IPS DF 6.9 (cell line): ENCODE results near the gene PARVB.
"Not testable (repeated sequence)": the region's sequence is repeated elsewhere in the genome, so short reads cannot be mapped to it uniquely, and the experiment has no call there.

ENCODE experiments used
- DNase-seq: peaks from one replicate; pipeline ENCODE4 v3.0.0-alpha.2; 2013; ENCODE audit warnings: low read depth, low spot score
- H3K27ac ChIP-seq: one replicate; pipeline ENCODE4 v1.5.1; 2013; ENCODE audit warnings: low read length, control low read depth
- H3K27me3 ChIP-seq: 2 replicates; pipeline ENCODE4 v1.6.1; 2013; ENCODE audit warnings: mild to moderate bottlenecking, low read length; ENCODE audit not compliant: control insufficient read depth, insufficient read depth
- H3K36me3 ChIP-seq: 2 replicates; pipeline ENCODE4 v1.6.1; 2013; ENCODE audit warnings: low read length; ENCODE audit not compliant: control insufficient read depth, insufficient read depth
- H3K4me1 ChIP-seq: 2 replicates; pipeline ENCODE4 v1.6.1; 2013; ENCODE audit warnings: low read length; ENCODE audit not compliant: control insufficient read depth, insufficient read depth
- H3K4me3 ChIP-seq: 2 replicates; pipeline ENCODE4 v1.5.1; 2013; ENCODE audit warnings: mild to moderate bottlenecking, low read length
- H3K9me3 ChIP-seq: 2 replicates; pipeline ENCODE4 v1.6.1; 2013; ENCODE audit warnings: low read length, inconsistent platforms; ENCODE audit not compliant: control insufficient read depth, insufficient read depth
- WGBS: extraction: QIAGEN DNeasy Blood & Tissue Kit; methylation state at CpG from one replicate; pipeline ENCODE4 v1.1.7; 2013; ENCODE audit warnings: mixed read lengths, missing lambda C conversion rate; ENCODE audit not compliant: insufficient read length, insufficient coverage; 5-methylcytosine and 5-hydroxymethylcytosine counted together

Gene PARVB

DNA sequence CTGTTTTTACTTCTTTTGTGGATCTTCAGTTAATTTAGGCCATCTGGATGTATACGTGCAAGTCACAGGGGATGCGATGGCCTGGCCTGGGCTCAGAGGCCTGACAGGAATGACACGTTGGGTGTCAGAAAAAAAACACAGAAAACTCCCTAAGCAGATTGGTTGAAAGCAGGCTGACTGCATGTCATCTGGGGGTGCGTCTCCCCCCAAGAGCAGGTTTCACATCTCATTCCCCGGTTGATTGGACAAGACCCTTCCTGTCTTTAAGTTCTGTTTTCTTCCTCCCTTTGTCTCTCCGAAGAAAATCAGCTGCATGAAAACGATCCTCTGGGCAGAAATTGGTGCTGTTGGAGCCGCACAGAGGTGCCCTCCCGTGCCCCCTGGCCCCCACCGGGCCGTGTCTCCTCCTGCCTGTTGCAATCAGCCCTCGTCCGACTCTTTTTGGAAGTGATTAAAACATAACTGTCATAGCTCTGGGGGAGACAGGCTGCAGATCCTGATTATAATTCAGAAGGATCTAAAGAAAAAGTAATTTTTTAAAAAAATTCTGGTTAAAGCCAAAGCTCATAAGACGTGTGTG, 84.8 kb downstream of the PARVB start:
- Histone ChIP-seq H3K4me1 (peaks cover 4% of the 10 kb centered on the region), H3K9me3 (no peaks in the 10 kb centered on the region), H3K27me3 (no peaks in the 10 kb centered on the region), H3K36me3 (no peaks in the 10 kb centered on the region), H3K27ac (no peak overlapping the region), H3K4me3 (no peak overlapping the region)
- no peak for DNase-seq
- WGBS, result no CpG with 5 or more reads among the region's 14 CpGs

DNA sequence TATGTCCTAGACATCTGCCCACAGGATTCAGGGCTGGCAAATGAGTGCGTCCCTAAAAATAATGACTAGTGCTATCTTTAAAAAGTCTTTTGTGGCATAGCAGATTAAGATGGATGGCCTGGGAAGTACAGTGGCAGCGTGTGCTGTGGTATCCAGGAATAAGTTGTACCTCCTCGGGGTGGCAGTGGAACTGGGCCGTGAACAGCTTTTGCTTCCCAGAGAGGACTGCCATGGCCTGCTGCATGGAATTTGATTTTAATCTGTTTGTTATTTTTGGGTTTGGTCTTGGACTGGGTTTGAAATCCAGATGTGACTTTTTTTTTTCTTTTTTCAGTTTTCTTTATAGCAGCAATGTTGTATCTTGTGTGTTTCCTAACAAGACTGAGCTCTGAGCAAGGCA, 85.3 kb downstream of the PARVB start:
- Histone ChIP-seq H3K36me3 (no peaks in the 10 kb centered on the region), H3K27me3 (no peaks in the 10 kb centered on the region), H3K9me3 (no peaks in the 10 kb centered on the region), H3K4me1 (peaks cover 4% of the 10 kb centered on the region), H3K27ac (no peak overlapping the region), H3K4me3 (no peak overlapping the region)
- WGBS, result no CpG with 5 or more reads among the region's 4 CpGs
- no peak for DNase-seq

GRCh38 chr22:44110656-44111055, 86.6 kb downstream of the PARVB start:
- H3K27me3 ChIP-seq, H3K36me3 ChIP-seq, H3K9me3 ChIP-seq, DNase-seq, H3K4me1 ChIP-seq, H3K27ac ChIP-seq, H3K4me3 ChIP-seq: not testable (repeated sequence)
- WGBS, result no CpG with 5 or more reads among the region's 6 CpGs

- DNase-seq, result no peak
- Histone ChIP-seq H3K4me1 (peaks cover 4% of the 10 kb centered on the region), H3K4me3 (no peak overlapping the region), H3K27me3 (no peaks in the 10 kb centered on the region), H3K9me3 (no peaks in the 10 kb centered on the region), H3K36me3 (no peaks in the 10 kb centered on the region), H3K27ac (no peak overlapping the region)
- WGBS, result no CpG with 5 or more reads among the region's 9 CpGs
Observed at GRCh38 chr22:44111562-44112155, 87.6 kb downstream of the PARVB start.

- Histone ChIP-seq H3K4me1 (peaks cover 3% of the 10 kb centered on the region), H3K36me3 (no peaks in the 10 kb centered on the region), H3K9me3 (no peaks in the 10 kb centered on the region), H3K4me3 (no peak overlapping the region), H3K27me3 (no peaks in the 10 kb centered on the region), H3K27ac (no peak overlapping the region)
- no CpG with 5 or more reads among the region's 11 CpGs for WGBS
- DNase-seq, result no peak
Observed at GRCh38 chr22:44112191-44112590, 88.1 kb downstream of the PARVB start.

- Histone ChIP-seq H3K27ac (no peak overlapping the region), H3K4me1 (no peaks in the 10 kb centered on the region), H3K27me3 (no peaks in the 10 kb centered on the region), H3K9me3 (no peaks in the 10 kb centered on the region), H3K4me3 (no peak overlapping the region), H3K36me3 (no peaks in the 10 kb centered on the region)
- no CpG with 5 or more reads among the region's 12 CpGs for WGBS
- no peak for DNase-seq
Observed at GRCh38 chr22:44116331-44116730, 92.2 kb downstream of the PARVB start.

- H3K4me1 ChIP-seq, result no peaks in the 10 kb centered on the region
- WGBS, result no CpG with 5 or more reads among the region's 16 CpGs
- no peak overlapping the region for H3K27ac ChIP-seq
- H3K4me3 ChIP-seq, result no peak overlapping the region
- no peaks in the 10 kb centered on the region for H3K36me3 ChIP-seq
- H3K27me3 ChIP-seq, result no peaks in the 10 kb centered on the region
- H3K9me3 ChIP-seq, result no peaks in the 10 kb centered on the region
- DNase-seq, result no peak
Observed at GRCh38 chr22:44116755-44117684, 92.9 kb downstream of the PARVB start.

DNA sequence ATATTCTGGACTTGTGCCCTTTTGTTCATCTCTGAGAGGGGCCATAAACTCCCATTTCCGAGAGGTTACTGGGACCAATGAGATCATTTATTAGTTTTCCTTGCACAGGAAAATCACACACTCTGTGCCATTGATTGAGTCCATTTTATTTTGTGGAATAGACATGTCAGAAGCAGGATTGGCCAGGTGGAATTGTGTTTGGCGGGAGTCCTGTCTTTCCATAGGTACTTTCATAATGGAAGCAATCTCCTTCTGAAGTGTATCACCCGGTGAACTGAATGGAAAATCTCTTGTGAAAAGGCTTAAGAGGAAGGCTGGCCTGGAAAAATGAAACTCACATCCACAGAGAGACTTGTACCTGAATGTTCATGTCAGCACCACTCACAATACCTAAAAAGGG, 93.6 kb downstream of the PARVB start:
- H3K4me3 ChIP-seq, result no peak overlapping the region
- no peaks in the 10 kb centered on the region for H3K27me3 ChIP-seq
- H3K27ac ChIP-seq, result no peak overlapping the region
- WGBS, result no CpG with 5 or more reads among the region's 3 CpGs
- H3K36me3 ChIP-seq, result no peaks in the 10 kb centered on the region
- H3K4me1 ChIP-seq, result no peaks in the 10 kb centered on the region
- DNase-seq, result no peak
- no peaks in the 10 kb centered on the region for H3K9me3 ChIP-seq

- WGBS, result no CpG with 5 or more reads among the region's 12 CpGs
- no peak for DNase-seq
- Histone ChIP-seq H3K36me3 (no peaks in the 10 kb centered on the region), H3K4me3 (no peak overlapping the region), H3K4me1 (no peaks in the 10 kb centered on the region), H3K27me3 (no peaks in the 10 kb centered on the region), H3K9me3 (no peaks in the 10 kb centered on the region), H3K27ac (no peak overlapping the region)
Observed at GRCh38 chr22:44118645-44119315, 94.7 kb downstream of the PARVB start.

DNA sequence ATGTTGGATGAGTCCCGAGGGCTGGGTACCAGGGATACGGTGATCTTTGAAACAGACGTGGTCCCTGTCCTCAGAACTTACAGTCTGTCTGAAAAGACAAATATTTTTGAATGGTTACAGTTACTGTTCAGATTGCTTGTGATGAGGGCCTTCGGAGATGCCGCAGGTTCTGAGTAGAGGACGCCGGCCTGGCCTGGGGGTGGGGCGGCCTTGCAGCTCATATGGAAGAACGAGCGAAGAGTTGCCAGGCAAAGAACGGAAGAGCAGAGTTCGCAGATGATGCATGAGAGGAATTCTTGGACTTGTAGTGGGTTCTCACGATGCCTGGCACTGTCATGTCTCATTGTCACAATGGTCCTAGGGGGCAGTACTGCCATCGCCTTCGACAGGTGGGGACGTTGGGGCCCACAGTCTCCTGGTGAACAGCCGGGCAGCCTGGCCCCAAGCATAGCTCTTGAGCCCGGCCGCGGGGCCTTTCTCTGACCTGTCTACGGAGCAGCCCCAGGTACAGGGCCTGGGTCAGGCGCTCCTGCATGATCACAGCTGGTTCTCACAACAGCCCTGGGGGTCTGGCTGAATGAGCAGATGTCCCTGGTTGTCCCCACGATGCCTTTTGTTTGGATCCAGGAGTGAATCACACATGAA, 95.7 kb downstream of the PARVB start:
- no CpG with 5 or more reads among the region's 23 CpGs for WGBS
- H3K4me3 ChIP-seq, result no peak overlapping the region

More for the DNA sequence above, 95.7 kb downstream of the PARVB start:
- Histone ChIP-seq H3K9me3 (no peaks in the 10 kb centered on the region), H3K27ac (no peak overlapping the region), H3K36me3 (no peaks in the 10 kb centered on the region), H3K27me3 (no peaks in the 10 kb centered on the region), H3K4me1 (no peaks in the 10 kb centered on the region)
- no peak for DNase-seq
